DND-41 (cell line): ENCODE results near the gene TRIM13.

Source experiments
- EZH2 ChIP-seq: IDR thresholded peaks from 3 replicates; pipeline ENCODE4 v1.6.1; 2012; ENCODE audit warnings: borderline replicate concordance, low read depth, mild to moderate bottlenecking, moderate library complexity, low read length, inconsistent platforms; ENCODE audit not compliant: severe bottlenecking
- TF ChIP-seq, protein P1 (sequence below): IDR thresholded peaks from 2 replicates; pipeline ENCODE4 v1.5.1; 2012; ENCODE audit warnings: borderline replicate concordance, low read length, moderate library complexity, mild to moderate bottlenecking; ENCODE audit not compliant: poor library complexity, severe bottlenecking; ENCODE audit errors: extremely low read depth

DNA sequence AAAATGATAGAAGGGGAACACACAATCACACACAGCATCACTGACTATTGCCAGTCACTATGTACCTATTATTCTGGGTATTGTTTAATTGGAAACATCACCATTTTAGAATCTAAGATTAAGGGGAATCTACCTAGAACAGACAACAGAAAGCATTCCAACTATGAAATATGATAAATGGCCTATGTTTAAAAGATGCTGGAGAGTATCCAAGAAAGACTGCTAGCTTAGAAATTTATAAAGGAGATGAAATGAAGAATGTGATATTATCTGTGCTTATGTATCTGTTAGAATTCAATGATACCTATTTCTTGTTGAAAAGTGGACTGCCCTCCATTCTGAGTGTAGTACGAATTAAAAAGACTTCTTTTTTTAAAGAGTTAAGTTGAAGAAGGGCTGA, 68.9 kb downstream of the TRIM13 start:
- TF ChIP-seq, protein P1, sequence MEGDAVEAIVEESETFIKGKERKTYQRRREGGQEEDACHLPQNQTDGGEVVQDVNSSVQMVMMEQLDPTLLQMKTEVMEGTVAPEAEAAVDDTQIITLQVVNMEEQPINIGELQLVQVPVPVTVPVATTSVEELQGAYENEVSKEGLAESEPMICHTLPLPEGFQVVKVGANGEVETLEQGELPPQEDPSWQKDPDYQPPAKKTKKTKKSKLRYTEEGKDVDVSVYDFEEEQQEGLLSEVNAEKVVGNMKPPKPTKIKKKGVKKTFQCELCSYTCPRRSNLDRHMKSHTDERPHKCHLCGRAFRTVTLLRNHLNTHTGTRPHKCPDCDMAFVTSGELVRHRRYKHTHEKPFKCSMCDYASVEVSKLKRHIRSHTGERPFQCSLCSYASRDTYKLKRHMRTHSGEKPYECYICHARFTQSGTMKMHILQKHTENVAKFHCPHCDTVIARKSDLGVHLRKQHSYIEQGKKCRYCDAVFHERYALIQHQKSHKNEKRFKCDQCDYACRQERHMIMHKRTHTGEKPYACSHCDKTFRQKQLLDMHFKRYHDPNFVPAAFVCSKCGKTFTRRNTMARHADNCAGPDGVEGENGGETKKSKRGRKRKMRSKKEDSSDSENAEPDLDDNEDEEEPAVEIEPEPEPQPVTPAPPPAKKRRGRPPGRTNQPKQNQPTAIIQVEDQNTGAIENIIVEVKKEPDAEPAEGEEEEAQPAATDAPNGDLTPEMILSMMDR: no peak
- no peak for TF ChIP-seq EZH2
